Adipose tissue (tissue), 3 donors: ENCODE data around the gene DNAJC3. TPM values are rescaled to one million over a fixed set of nuclear protein-coding genes. Genes with fewer than 3 reads are reported as not detected.
"Not testable (repeated sequence)": the region's sequence is repeated elsewhere in the genome, so short reads cannot be mapped to it uniquely, and the experiment has no call there.

Experiments
- H3K27ac ChIP-seq: one replicate; pipeline ENCODE4 v1.5.1; 2013; ENCODE audit warnings: low read depth, low read length
- WGBS, 3 donors: extraction: QIAGEN DNeasy Blood & Tissue Kit; methylation state at CpG; one replicate each; pipeline ENCODE4 v1.1.7; 2013; 5-methylcytosine and 5-hydroxymethylcytosine counted together
- polyA plus RNA-seq, 3 donors: library from polyadenylated mRNA; stranded (reverse); fragments of 200-250 nt; gene quantifications; one replicate each; pipeline ENCODE4 v1.2.3, GENCODE V29; 2013
- donor health status: healthy with polysubstance abuse.
- donor health status: Bipolar disorder and iron deficiency.
- donor health status: healthy.

DNAJC3 gene
- polyA plus RNA-seq, 3 donors: 10.0 to 19.1 (median 12.0) TPM

DNA sequence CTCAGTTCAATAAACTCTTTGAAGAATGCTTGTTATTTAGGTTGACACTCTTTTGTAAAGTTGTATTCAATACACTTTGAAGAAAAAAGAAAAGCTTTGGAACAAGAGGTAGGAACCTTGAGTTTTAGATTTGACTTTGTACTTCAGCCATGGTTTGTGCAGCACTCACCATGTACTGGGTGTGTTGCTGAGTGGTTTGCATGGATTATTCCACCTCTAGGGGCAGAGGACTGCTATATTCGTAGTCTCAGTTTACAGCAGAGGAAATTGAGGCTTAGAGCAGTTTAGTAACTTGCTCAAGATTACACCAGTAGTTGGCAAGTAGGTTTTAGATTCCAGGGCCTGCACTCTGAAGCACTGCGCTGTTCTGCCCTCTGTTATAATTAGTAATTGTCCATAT, 68.8 kb downstream of the DNAJC3 start:
- WGBS, 3 donors: 70 to 81% (median 76%) methylated on average over 2 of the region's 2 CpGs

GRCh38 chr13:95749545-95749944, 72.6 kb downstream of the DNAJC3 start:
- no peak overlapping the region for H3K27ac ChIP-seq
- WGBS, 3 donors: 72 to 97% (median 96%) methylated on average over 4 of the region's 4 CpGs

More for the DNA sequence above, 68.8 kb downstream of the DNAJC3 start:
- no peak overlapping the region for H3K27ac ChIP-seq

- WGBS, 3 donors: 77 to 93% (median 88%) methylated on average over 2 of the region's 2 CpGs
These were observed 75.7 kb downstream of the DNAJC3 start for GRCh38 chr13:95752677-95753076.

GRCh38 chr13:95754069-95754468, 77.1 kb downstream of the DNAJC3 start:
- 49 to 62% (median 57%) methylated on average over 4 of the region's 4 CpGs for WGBS, 3 donors
- no peak overlapping the region for H3K27ac ChIP-seq

More at GRCh38 chr13:95752677-95753076, 75.7 kb downstream of the DNAJC3 start:
- H3K27ac ChIP-seq: no peak overlapping the region

GRCh38 chr13:95756072-95756471, 79.1 kb downstream of the DNAJC3 start:
- WGBS, 3 donors: 79 to 87% (median 82%) methylated on average over 5 of the region's 5 CpGs
- no peak overlapping the region for H3K27ac ChIP-seq

- H3K27ac ChIP-seq: not testable (repeated sequence)
- WGBS, 3 donors: 79 to 84% (median 84%) methylated on average over 3 of the region's 3 CpGs
These were observed 85.7 kb downstream of the DNAJC3 start for GRCh38 chr13:95762626-95763025.

DNA sequence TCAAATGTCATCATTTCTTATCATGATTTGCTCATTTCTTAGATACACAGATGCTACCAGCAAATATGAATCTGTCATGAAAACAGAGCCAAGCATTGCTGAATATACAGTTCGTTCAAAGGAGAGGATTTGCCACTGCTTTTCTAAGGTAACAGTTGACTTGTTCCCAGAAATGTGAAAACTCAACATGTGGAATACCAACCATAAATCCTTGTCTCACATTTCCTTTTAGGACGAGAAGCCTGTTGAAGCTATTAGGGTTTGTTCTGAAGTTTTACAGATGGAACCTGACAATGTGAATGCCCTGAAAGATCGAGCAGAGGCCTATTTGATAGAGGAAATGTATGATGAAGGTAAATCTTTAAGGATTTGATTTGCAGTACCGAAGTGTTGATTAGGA, 86.7 kb downstream of the DNAJC3 start:
- 82 to 88% (median 86%) methylated on average over 4 of the region's 4 CpGs for WGBS, 3 donors
- H3K27ac ChIP-seq: no peak overlapping the region

DNA sequence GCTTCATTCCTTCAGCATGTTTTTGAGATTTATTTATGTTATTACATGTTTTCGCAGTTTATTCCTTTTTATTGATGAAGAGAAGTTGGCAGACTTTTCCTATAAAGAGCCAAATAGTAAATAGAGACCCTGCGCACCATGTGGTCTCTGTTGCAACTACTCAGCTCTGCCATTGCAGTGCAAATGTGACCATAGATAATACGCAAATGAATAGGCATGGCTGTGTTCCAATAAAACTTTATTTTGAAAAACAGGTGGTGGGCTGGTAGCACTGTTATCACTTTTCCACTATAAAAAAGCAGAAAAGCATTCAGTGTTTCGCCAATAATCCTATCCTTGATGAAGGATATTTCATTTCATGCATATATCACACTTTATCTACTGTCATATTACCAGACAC, 95.0 kb downstream of the DNAJC3 start:
- 90 to 96% (median 94%) methylated on average over 4 of the region's 4 CpGs for WGBS, 3 donors
- no peak overlapping the region for H3K27ac ChIP-seq

DNA sequence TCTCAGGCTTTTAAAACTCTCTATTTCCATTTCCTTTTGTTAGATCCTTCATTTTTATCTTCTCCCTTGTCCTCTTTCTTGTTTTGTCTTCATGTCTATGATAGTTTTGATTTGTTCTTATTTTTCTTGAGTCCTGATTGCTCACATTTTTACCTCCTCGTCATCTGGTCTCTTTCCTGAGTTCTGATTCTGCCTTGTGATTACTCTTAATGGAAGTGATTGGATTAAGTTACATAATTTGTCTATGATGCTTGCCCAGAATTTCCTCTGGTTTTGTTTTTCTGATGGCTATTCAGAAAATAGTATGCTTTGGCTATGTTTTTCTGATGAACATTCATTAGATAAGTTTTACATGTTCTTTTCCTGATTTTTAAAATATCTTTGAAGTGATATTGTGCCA, 102.6 kb downstream of the DNAJC3 start:
- WGBS, 3 donors: 26 to 86% (median 74%) methylated on average over 1 of the region's 1 CpG
- no peak overlapping the region for H3K27ac ChIP-seq

DNA sequence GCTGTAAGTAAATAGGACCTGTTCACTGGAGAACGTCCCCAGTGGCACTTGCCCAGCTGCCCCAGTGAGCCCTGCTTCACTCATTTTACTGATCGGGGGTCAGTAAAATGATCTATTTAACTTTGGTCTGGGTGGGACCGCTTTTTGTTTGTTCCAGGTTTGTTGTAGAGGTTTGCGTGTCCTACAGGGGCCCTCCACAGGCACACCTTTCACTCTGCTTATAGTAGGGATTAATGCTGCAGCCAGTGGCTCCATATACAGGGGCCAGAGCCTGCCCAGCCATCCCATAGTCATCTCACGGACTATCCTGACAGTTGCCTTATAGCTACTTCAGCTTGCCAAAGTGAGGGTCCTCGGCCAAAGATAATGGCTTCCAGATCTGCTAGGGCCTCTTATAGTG, 104.1 kb downstream of the DNAJC3 start:
- 83 to 96% (median 93%) methylated on average over 6 of the region's 6 CpGs for WGBS, 3 donors
- no peak overlapping the region for H3K27ac ChIP-seq

- H3K27ac ChIP-seq: not testable (repeated sequence)
- 98 to 100% (median 100%) methylated on average over 1 of the region's 1 CpG for WGBS, 3 donors
These were observed 105.0 kb downstream of the DNAJC3 start for GRCh38 chr13:95781940-95782339.

DNA sequence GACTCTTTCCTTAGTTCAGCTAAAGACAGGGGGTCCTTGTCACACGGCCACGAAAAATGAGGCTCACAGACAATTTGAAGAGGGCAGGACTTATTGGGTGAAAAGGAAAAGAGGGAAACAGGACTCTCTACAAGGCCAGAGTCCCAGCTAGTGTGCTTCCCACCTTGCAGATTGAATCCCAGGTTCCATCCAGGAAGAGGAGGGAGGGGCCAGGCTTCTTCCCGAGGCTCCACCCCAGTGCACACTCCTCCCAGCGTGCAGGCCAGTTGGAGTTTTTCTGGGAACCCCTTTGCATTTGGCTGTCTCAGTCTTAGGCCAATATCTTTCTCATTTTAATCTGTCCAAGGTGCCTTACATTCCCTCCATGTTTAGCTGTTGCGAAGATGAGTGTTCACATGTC, 106.8 kb downstream of the DNAJC3 start:
- no peak overlapping the region for H3K27ac ChIP-seq
- 80 to 89% (median 86%) methylated on average over 5 of the region's 5 CpGs for WGBS, 3 donors

- WGBS, 3 donors: 69 to 76% (median 71%) methylated on average over 6 of the region's 6 CpGs
- H3K27ac ChIP-seq: no peak overlapping the region
These were observed 107.4 kb downstream of the DNAJC3 start for GRCh38 chr13:95784161-95784899.

DNA sequence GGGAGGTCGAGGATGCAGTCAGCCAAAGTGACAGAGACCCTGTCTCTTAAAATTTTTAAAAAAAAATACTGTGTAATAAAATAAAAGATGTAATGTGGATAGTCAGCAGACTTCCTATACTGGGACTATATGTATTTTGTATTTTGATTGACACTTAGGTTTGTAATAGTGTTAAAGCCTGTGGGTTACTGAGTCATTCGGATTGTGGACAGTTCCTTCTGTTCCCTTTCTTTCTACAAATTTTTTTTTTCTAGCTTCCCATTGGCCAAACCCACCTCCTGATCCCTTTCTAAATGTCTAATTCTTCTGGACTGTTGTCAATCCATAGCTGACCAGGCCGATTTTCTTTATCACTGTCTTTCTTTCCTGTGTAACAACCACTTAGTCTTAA, 108.0 kb downstream of the DNAJC3 start:
- no peak overlapping the region for H3K27ac ChIP-seq
- 76 to 94% (median 85%) methylated on average over 3 of the region's 3 CpGs for WGBS, 3 donors

GRCh38 chr13:95787356-95788099, 110.6 kb downstream of the DNAJC3 start:
- no peak overlapping the region for H3K27ac ChIP-seq
- 29 to 89% (median 77%) methylated on average over 1 of the region's 1 CpG for WGBS, 3 donors

DNA sequence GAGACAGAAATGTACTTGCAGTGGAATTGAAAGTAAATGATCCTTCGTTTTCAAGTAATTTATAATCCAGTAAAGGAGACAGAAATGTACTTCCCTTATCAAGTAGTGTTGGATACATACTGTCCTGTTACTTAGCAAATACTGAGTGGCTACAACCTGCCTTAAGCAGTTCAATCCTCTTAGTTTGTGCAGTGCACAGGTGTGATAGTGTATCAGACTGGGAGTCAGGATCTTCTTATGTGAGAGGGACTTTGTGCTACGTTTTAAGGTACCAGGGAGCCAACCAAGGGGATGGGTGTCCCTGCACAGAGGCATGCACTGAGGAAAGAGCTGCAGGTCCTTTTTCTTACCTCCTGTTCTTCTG, 111.1 kb downstream of the DNAJC3 start:
- H3K27ac ChIP-seq: no peak overlapping the region
- 29 to 73% (median 64%) methylated on average over 2 of the region's 2 CpGs for WGBS, 3 donors

DNA sequence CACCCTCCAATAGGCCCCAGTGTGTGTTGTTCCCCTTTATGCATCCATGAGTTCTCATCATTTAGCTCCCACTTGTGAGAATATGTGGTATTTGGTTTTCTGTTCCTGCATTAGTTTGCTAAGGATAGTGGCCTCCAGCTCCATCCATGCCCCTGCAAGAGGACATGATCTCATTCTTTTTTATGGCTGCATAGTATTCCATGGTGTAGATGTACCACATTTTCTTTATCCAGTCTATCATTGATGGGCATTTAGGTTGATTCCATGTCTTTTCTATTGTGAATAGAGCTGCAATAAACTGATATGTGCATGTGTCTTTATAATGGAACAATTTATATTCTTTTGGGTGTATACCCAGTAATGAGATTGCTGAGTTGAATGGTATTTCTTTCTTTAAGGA, 112.4 kb downstream of the DNAJC3 start:
- H3K27ac ChIP-seq: not testable (repeated sequence)

GRCh38 chr13:95791084-95791722, 114.3 kb downstream of the DNAJC3 start:
- no peak overlapping the region for H3K27ac ChIP-seq
- 82 to 88% (median 87%) methylated on average over 7 of the region's 7 CpGs for WGBS, 3 donors

GRCh38 chr13:95793018-95793555, 116.1 kb downstream of the DNAJC3 start:
- 84 to 92% (median 90%) methylated on average over 3 of the region's 3 CpGs for whole genome bisulfite sequencing, 3 donors
- no peak overlapping the region for H3K27ac ChIP-seq
